ENCODE measurements around the gene ZDHHC12. TPM values are rescaled to one million over a fixed set of nuclear protein-coding genes. Genes with fewer than 3 reads are reported as not detected.

The ZDHHC12 gene
- total and polyA plus RNA-seq, 2 of the 8 experiments (the other 6 are each of a cell fraction or from before 2014, with no cell fraction given) = 35.0 to 93.8 TPM

DNA sequence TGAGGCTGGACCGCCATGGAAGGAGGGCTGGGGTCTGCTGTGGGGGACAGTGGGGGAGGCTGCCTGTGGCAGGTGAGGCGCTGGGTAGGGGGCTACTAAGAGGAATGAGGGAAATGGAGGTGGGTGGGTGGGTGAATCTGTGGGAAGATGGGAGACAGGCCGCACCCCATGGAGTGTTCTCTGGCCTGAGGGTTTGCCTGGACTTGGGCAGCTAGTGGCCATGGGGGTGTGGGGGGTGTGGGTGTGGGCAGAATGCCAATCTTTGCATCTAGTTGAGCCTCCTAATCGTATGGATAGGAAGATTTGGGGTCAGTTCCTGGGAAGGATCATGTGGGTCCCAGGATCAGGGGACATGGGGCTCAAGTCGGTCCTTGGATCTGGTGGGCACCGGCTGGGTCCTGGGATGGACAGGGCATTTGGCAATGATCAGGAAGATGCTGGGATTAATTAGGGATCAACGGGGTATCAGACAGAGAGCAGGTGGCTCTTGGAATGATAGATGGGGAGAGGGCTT, 518 bp downstream of the ZDHHC12 start:
- ChIA-PET POLR2A (ENCODE audit: partially characterized antibody) (interaction anchor here (1.1 to 13.5 kb wide), 12 partner anchors 14 to 201 kb away, joined by 3 to 133 read pairs (median 9); partner anchors contain the start of genes PKN3 and SET), CTCF (ENCODE audit: partially characterized antibody) (interaction anchor here (0.6 to 0.9 kb wide), 2 partner anchors 8 to 822 kb away, joined by 3 read pairs; no protein-coding TSS in a partner anchor)
- H2AK5ac ChIP-seq (ENCODE audit: low read depth, low read length) = 0 out of 2 replicates have a peak overlapping the region, but pooled peaks have one; percentile 60
- H3K4me2 ChIP-seq (ENCODE audit: insufficient read depth in 1 of 2, low read depth in 2 of 2, low read length in 2 of 2) = peak overlapping the region; percentile 84 to 85
- peak overlapping the region; percentile 86; the same call in 1 of the 2 replicates for H4K8ac ChIP-seq (ENCODE audit: extremely low read depth, insufficient read depth, low read length)
- H3K18ac ChIP-seq (ENCODE audit: extremely low read depth, low read length) = peak overlapping the region; percentile 83; the same call in 1 of the 2 replicates
- H3K27me3 ChIP-seq (replicated peaks in 1 of 4; ENCODE audit: control insufficient read depth in 3 of 4, extremely low read depth in 1 of 4, insufficient read depth in 3 of 4, low read length in 3 of 4) = no peaks in the 10 kb centered on the region
- H3K23me2 ChIP-seq (ENCODE audit: low read depth, low read length) = peaks cover 4% of the 10 kb centered on the region
- H3K23ac ChIP-seq (ENCODE audit: insufficient read length) = no peak overlapping the region
- no peak overlapping the region for H2BK20ac ChIP-seq (ENCODE audit: low read length)
- H4K20me1 ChIP-seq (replicated peaks in 1 of 2; ENCODE audit: control insufficient read depth in 1 of 2, insufficient read depth in 2 of 2, low read length in 2 of 2) = peaks cover 0 to 2% of the 10 kb centered on the region in 2 experiments
- peak overlapping the region; percentile 65 to 85 (median 84) for H3K9ac ChIP-seq (replicated peaks in 1 of 4; ENCODE audit: extremely low read depth in 1 of 4, low read depth in 3 of 4, low read length in 3 of 4)
- peaks cover 0 to 3% (median 0%) of the 10 kb centered on the region in 4 experiments; a peak in 3 of 7 replicates for H3K4me1 ChIP-seq (replicated peaks in 1 of 4; ENCODE audit: control insufficient read depth in 3 of 4, insufficient read depth in 4 of 4, low read length in 3 of 4)
- no peak overlapping the region for H4K91ac ChIP-seq (replicated peaks; ENCODE audit: insufficient read length, low read length)
- no peak overlapping the region for H2AFZ ChIP-seq (ENCODE audit: low read length)
- no peak overlapping the region for H3K14ac ChIP-seq (ENCODE audit: insufficient read length)
- peak overlapping the region; percentile 73 to 92 (median 90) for H3K4me3 ChIP-seq (ENCODE audit: extremely low read depth in 1 of 4, insufficient read depth in 2 of 4, low read depth in 3 of 4, low read length in 4 of 4)
- H3K56ac ChIP-seq (replicated peaks; ENCODE audit: insufficient read length, low read depth, low read length) = no peak overlapping the region
- no peak overlapping the region for H2BK15ac ChIP-seq (ENCODE audit: low read length)
- DNase-seq (ENCODE audit: low read depth in 1 of 2, low spot score in 2 of 2) = peak in 1 of 2 experiments; percentile 56
- no peaks in the 10 kb centered on the region for H3K79me2 ChIP-seq (ENCODE audit: control insufficient read depth in 1 of 2, insufficient read depth in 2 of 2, low read length in 2 of 2)
- peak overlapping the region; percentile 66; the same call in 1 of the 2 replicates for H2BK5ac ChIP-seq (ENCODE audit: low read depth, low read length)
- no peak for FAIRE-seq
- H3K4ac ChIP-seq (replicated peaks; ENCODE audit: insufficient read length, low read depth, low read length) = peak overlapping the region; percentile 94
- WGBS, 2 experiments (ENCODE audit: extremely low coverage in 1 of 2, insufficient coverage in 1 of 2, insufficient read length in 1 of 2, insufficient replicate concordance in 2 of 2, low coverage in 1 of 2, low lambda C conversion rate in 2 of 2, missing lambda C conversion rate in 1 of 2) = 36% methylated on average over 6 of the region's 7 CpGs; no CpG with 5 or more reads in 1 of the 2 experiments
- no peak overlapping the region for H2BK120ac ChIP-seq (replicated peaks; ENCODE audit: low read depth, low read length)
- TF ChIP-seq ASH2L (IDR thresholded peaks at IDR 0.05; ENCODE audit: low read length) (no peak), RXRA (IDR thresholded peaks at IDR 0.05; ENCODE audit: insufficient read depth, low read depth, low read length) (no peak), NANOG (IDR thresholded peaks at IDR 0.05; ENCODE audit: insufficient read depth, low read depth, low read length, poor library complexity, severe bottlenecking) (no peak), SP2 (IDR thresholded peaks at IDR 0.05; ENCODE audit: low read length) (no peak), ZNF274 (IDR thresholded peaks at IDR 0.05; ENCODE audit: borderline replicate concordance, extremely low read depth, low read length) (no peak), BCL11A (IDR thresholded peaks at IDR 0.05; ENCODE audit: low read depth in 2 of 2, low read length in 2 of 2) (no peak), BRCA1 (IDR thresholded peaks at IDR 0.05; ENCODE audit: low read depth, low read length) (no peak), BACH1 (IDR thresholded peaks at IDR 0.05; ENCODE audit: low read length) (no peak), JUN (IDR thresholded peaks at IDR 0.05; ENCODE audit: low read depth, low read length) (no peak), SIN3A (conservative IDR thresholded peaks at IDR 0.05 in 1 of 2, IDR thresholded peaks at IDR 0.05 in 1 of 2; ENCODE audit: low read depth in 1 of 2, low read length in 2 of 2) (no peak)
- H4K5ac ChIP-seq (ENCODE audit: insufficient read length, low read depth, low read length) = peak overlapping the region; percentile 5
- peaks cover 0 to 15% (median 8%) of the 10 kb centered on the region in 4 experiments; a peak in 4 of 8 replicates for H3K36me3 ChIP-seq (ENCODE audit: control insufficient read depth in 2 of 4, insufficient read depth in 4 of 4, low read length in 3 of 4)
- peaks cover 3% of the 10 kb centered on the region; the same call in 1 of the 2 replicates for H3K79me1 ChIP-seq (ENCODE audit: low read depth, low read length)
- 0 out of 2 replicates have a peak overlapping the region, but pooled peaks have one; percentile 46 for H3K27ac ChIP-seq (ENCODE audit: low read depth, low read length)
- H2BK12ac ChIP-seq (ENCODE audit: low read depth, low read length) = 0 out of 2 replicates have a peak overlapping the region, but pooled peaks have one; percentile 27
- H3K9me3 ChIP-seq (ENCODE audit: insufficient read depth in 2 of 2, low read depth in 1 of 2, low read length in 1 of 2) = no peaks in the 10 kb centered on the region

All from H1 (cell line).